Vagina (tissue), 2 donors: ENCODE measurements around the gene NELFA.

ENCODE experiments used
- POLR2A ChIP-seq, 2 donors: fragments of 450-650 bp; IDR thresholded peaks; one replicate each; pipeline ENCODE4 v1.6.1; 2017; ENCODE audit warnings: antibody characterized with exemption in 2 of 2, mild to moderate bottlenecking in 2 of 2, moderate library complexity in 2 of 2
- POLR2AphosphoS5 ChIP-seq, 2 donors: sonication (generic); formaldehyde crosslinking; IDR thresholded peaks; one replicate each; pipeline ENCODE4 v1.9.0; 2017; ENCODE audit warnings: antibody characterized with exemption in 2 of 2, mild to moderate bottlenecking in 2 of 2, low read depth in 1 of 2; ENCODE audit not compliant: insufficient read depth in 1 of 2
- TF ChIP-seq, protein P1 (sequence below), 3 experiments: fragments of 450-650 bp in 2 of 3; fragments of 200-600 bp in 1 of 3; sonication (generic) in 1 of 3; IDR thresholded peaks; one replicate each; pipeline ENCODE4 v1.5.1; 2017 to 2019; ENCODE audit warnings: antibody characterized with exemption in 3 of 3, mild to moderate bottlenecking in 2 of 3, moderate library complexity in 2 of 3

DNA sequence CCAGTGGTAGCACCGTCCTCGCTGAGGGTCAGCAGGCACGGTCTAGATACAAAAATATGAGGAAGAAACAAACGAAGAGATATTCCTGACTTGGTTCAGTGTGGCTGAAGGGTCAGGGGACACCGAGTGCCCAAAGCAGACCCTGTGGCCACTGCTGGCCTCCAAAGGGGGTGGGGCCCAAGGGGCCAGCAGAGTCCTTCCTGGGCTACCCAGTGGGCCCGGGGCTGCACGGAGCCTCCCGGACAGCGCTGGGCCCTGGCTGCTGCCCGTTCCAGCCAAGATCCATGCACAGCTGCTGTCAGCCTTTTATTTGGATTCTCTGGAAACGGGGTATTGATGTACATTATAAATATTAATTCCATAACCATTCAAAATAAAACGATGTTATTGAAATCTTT lies 20.4 kb downstream of the NELFA start:
- TF ChIP-seq, protein P1, sequence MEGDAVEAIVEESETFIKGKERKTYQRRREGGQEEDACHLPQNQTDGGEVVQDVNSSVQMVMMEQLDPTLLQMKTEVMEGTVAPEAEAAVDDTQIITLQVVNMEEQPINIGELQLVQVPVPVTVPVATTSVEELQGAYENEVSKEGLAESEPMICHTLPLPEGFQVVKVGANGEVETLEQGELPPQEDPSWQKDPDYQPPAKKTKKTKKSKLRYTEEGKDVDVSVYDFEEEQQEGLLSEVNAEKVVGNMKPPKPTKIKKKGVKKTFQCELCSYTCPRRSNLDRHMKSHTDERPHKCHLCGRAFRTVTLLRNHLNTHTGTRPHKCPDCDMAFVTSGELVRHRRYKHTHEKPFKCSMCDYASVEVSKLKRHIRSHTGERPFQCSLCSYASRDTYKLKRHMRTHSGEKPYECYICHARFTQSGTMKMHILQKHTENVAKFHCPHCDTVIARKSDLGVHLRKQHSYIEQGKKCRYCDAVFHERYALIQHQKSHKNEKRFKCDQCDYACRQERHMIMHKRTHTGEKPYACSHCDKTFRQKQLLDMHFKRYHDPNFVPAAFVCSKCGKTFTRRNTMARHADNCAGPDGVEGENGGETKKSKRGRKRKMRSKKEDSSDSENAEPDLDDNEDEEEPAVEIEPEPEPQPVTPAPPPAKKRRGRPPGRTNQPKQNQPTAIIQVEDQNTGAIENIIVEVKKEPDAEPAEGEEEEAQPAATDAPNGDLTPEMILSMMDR (IDR thresholded peaks at IDR 0.05) = no peak
- TF ChIP-seq POLR2A (IDR thresholded peaks at IDR 0.05) = no peak
- no peak for TF ChIP-seq POLR2AphosphoS5 (IDR thresholded peaks at IDR 0.05; ENCODE audit: insufficient read depth in 1 of 2, low read depth in 1 of 2)
